Endothelial cell of umbilical vein (primary cell): ENCODE results near the gene SLC35E2B. TPM values are rescaled to one million over a fixed set of nuclear protein-coding genes. Genes with fewer than 3 reads are reported as not detected.

Experiments used
- BruUV-seq: library from RNA; stranded (reverse); fragments of 400-500 nt; replicated peaks from 2 replicates; lab custom pipeline; 2021; lab: Mats Ljungman, UMichigan
- CTCF ChIA-PET: fragments of 300-600, 350-600 bp; sonication (Branson Sonifier 250); formaldehyde crosslinking; loops from one replicate; lab custom pipeline; 2021; ENCODE audit warnings: antibody characterized with exemption, inconsistent platforms; lab: Charles Lee
- POLR2A ChIA-PET: fragments of 300-600, 350-600 bp; sonication (Branson Sonifier 250); formaldehyde crosslinking; loops from one replicate; lab custom pipeline; 2021; ENCODE audit warnings: antibody characterized with exemption, inconsistent platforms; lab: Charles Lee
- DNase-seq: peaks from one replicate; pipeline ENCODE4 v3.0.0-alpha.2; 2011; ENCODE audit warnings: low read depth, low spot score
- FAIRE-seq: peaks from 2 replicates; lab custom pipeline; 2011; peaks lifted over from hg19 to GRCh38; lab: Jason Lieb, UNC
- H2AFZ ChIP-seq: 2 replicates; pipeline ENCODE4 v1.6.0; 2012; ENCODE audit warnings: low read depth, low read length, control low read depth, inconsistent platforms
- H3K27ac ChIP-seq: 2 replicates; pipeline ENCODE4 v1.5.1; 2011; ENCODE audit warnings: low read depth, mild to moderate bottlenecking, control low read depth, low read length, moderate library complexity; ENCODE audit not compliant: insufficient read depth
- H3K27me3 ChIP-seq, 2 experiments: 2 replicates each; pipeline versions ENCODE4 v1.6.0 to v1.6.1; 2011; ENCODE audit warnings: low read length in 2 of 2, mixed read lengths in 1 of 2; ENCODE audit not compliant: control insufficient read depth in 2 of 2, insufficient read depth in 2 of 2
- H3K36me3 ChIP-seq, 2 experiments: 2 replicates in 1 of 2; 3 replicates in 1 of 2; pipeline ENCODE4 v1.5.1; 2011; ENCODE audit warnings: low read length in 2 of 2, mild to moderate bottlenecking in 1 of 2, moderate library complexity in 1 of 2; ENCODE audit not compliant: control insufficient read depth in 2 of 2, insufficient read depth in 2 of 2; ENCODE audit errors: extremely low read depth in 1 of 2
- H3K4me1 ChIP-seq: 3 replicates; pipeline ENCODE4 v1.5.1; 2011; ENCODE audit warnings: mild to moderate bottlenecking, low read length; ENCODE audit not compliant: control insufficient read depth, insufficient read depth; ENCODE audit errors: extremely low read depth
- H3K4me2 ChIP-seq: 2 replicates; pipeline ENCODE4 v1.6.1; 2011; ENCODE audit warnings: low read length, control low read depth, mixed read lengths; ENCODE audit not compliant: insufficient read depth
- H3K4me3 ChIP-seq, 3 experiments: fragments of 200-600 bp in 1 of 3; sonication (generic), shearing (Covaris generic) in 1 of 3; replicated peaks in 1 of 3; 2 replicates each; pipeline ENCODE4 v1.5.1; 2011 to 2016; ENCODE audit warnings: control low read depth in 3 of 3, low read length in 3 of 3, mild to moderate bottlenecking in 2 of 3, inconsistent platforms in 1 of 3, low read depth in 1 of 3, moderate library complexity in 1 of 3; ENCODE audit not compliant: insufficient read depth in 1 of 3
- H3K79me2 ChIP-seq: 2 replicates; pipeline ENCODE4 v1.6.0; 2012; ENCODE audit warnings: low read length, inconsistent platforms; ENCODE audit not compliant: control insufficient read depth, insufficient read depth
- H3K9ac ChIP-seq: replicated peaks from 2 replicates; pipeline ENCODE3; 2011; ENCODE audit warnings: low read length, control low read depth; ENCODE audit not compliant: insufficient read depth; ENCODE audit errors: extremely low read depth
- H3K9me1 ChIP-seq: replicated peaks from 3 replicates; pipeline ENCODE4 v1.6.0; 2011; ENCODE audit warnings: mild to moderate bottlenecking, low read length; ENCODE audit not compliant: control insufficient read depth, insufficient read depth; ENCODE audit errors: extremely low read depth
- H3K9me3 ChIP-seq: replicated peaks from 2 replicates; pipeline ENCODE4 v1.5.1; 2012; ENCODE audit warnings: low read length, inconsistent platforms; ENCODE audit not compliant: control insufficient read depth, insufficient read depth
- H4K20me1 ChIP-seq: replicated peaks from 2 replicates; pipeline ENCODE3; 2011; ENCODE audit warnings: mild to moderate bottlenecking, low read length; ENCODE audit not compliant: control insufficient read depth, insufficient read depth; ENCODE audit errors: extremely low read depth
- CTCF ChIP-seq, 2 donors: IDR thresholded peaks; 1 replicate in 1 of 2; 2 replicates in 1 of 2; pipeline ENCODE4 v1.5.1; 2011; ENCODE audit warnings: low read length in 2 of 2, mild to moderate bottlenecking in 2 of 2, moderate library complexity in 2 of 2, control low read depth in 1 of 2, inconsistent platforms in 1 of 2, low read depth in 1 of 2; ENCODE audit not compliant: insufficient read depth in 1 of 2; ENCODE audit errors: extremely low read depth in 1 of 2
- EZH2 ChIP-seq: IDR thresholded peaks from 2 replicates; pipeline ENCODE4 v1.6.1; 2012; ENCODE audit warnings: borderline replicate concordance, low read depth, mild to moderate bottlenecking, moderate library complexity, low read length, inconsistent platforms; ENCODE audit not compliant: severe bottlenecking
- FOS ChIP-seq: IDR thresholded peaks from 2 replicates; pipeline ENCODE4 v1.6.1; 2011; ENCODE audit warnings: mild to moderate bottlenecking, low read length, moderate library complexity, borderline replicate concordance; ENCODE audit not compliant: insufficient read depth
- GATA2 ChIP-seq: IDR thresholded peaks from 2 replicates; pipeline ENCODE4 v1.7.0; 2011; ENCODE audit warnings: low read depth, mild to moderate bottlenecking, moderate library complexity, mixed read lengths, low read length; ENCODE audit not compliant: insufficient read length, insufficient read depth
- JUN ChIP-seq: IDR thresholded peaks from 2 replicates; pipeline ENCODE4 v1.6.1; 2011; ENCODE audit warnings: borderline replicate concordance, low read depth; ENCODE audit not compliant: insufficient read length, insufficient read depth
- MAX ChIP-seq: IDR thresholded peaks from 2 replicates; pipeline ENCODE4 v1.6.1; 2011; ENCODE audit not compliant: insufficient read depth, insufficient read length
- MYC ChIP-seq: IDR thresholded peaks from one replicate; pipeline ENCODE4 v1.6.1; 2011; ENCODE audit warnings: mild to moderate bottlenecking, low read depth, low read length
- POLR2A ChIP-seq: IDR thresholded peaks from 2 replicates; pipeline ENCODE4 v1.6.1; 2012; ENCODE audit warnings: low read depth, mild to moderate bottlenecking, control low read depth, low read length
- POLR2AphosphoS5 ChIP-seq: IDR thresholded peaks from 2 replicates; pipeline ENCODE4 v1.6.1; 2012; ENCODE audit warnings: low read depth, mild to moderate bottlenecking, control low read depth, low read length, moderate library complexity; ENCODE audit not compliant: insufficient read depth
- dilution Hi-C: fragments of 300-500 bp; cut with MboI; formaldehyde crosslinking; loops from one replicate; pipeline ENCODE4 v1.15.0; 2019; ENCODE audit warnings: low sequenced_read_pairs; ENCODE audit not compliant: extremely low pct_ligation_motif_present
- intact Hi-C: fragments of 100-400 bp; cut with micrococcal nuclease; formaldehyde crosslinking; loops from one replicate; pipeline ENCODE4 v1.10.0; 2022
- polyA plus RNA-seq, 4 experiments: library from polyadenylated mRNA; depleted of rRNA in 3 of 4; stranded (reverse) in 3 of 4; unstranded in 1 of 4; fragments of >200 nt; gene quantifications; 2 replicates each; pipeline versions ENCODE4 v1.2.1 to v1.2.3, GENCODE V29; 2011 to 2012; ENCODE audit warnings: missing spikeins in 1 of 4
- total RNA-seq: library from RNA; stranded (reverse); gene quantifications from 2 replicates; pipeline ENCODE4 v1.2.3, GENCODE V29; 2021

SLC35E2B gene
- total and polyA plus RNA-seq, 2 donors (not counting 3 experiments of a cell fraction or from before 2014, with no cell fraction given) = 28.0 to 51.2 TPM

GRCh38 chr1:1669468-1670440 lies 22.8 kb downstream of the SLC35E2B start:
- TF ChIP-seq FOS (no peak), MYC (no peak), POLR2AphosphoS5 (no peak), GATA2 (no peak), CTCF (IDR thresholded peaks at IDR 0.05; ENCODE audit: extremely low read depth in 1 of 2, insufficient read depth in 1 of 2, low read depth in 1 of 2, low read length in 2 of 2) (no peak), EZH2 (no peak), MAX (no peak), JUN (no peak), POLR2A (no peak)
- intact Hi-C loops = no loop called here
- no peaks in the 10 kb centered on the region for H3K9me3 ChIP-seq
- ChIA-PET POLR2A (no interaction called here), CTCF (no interaction called here)
- H2AFZ ChIP-seq = no peak overlapping the region
- no peaks in the 10 kb centered on the region for H3K79me2 ChIP-seq
- H3K9ac ChIP-seq = no peak overlapping the region
- no peak overlapping the region for H3K27ac ChIP-seq
- no peaks in the 10 kb centered on the region for H4K20me1 ChIP-seq
- no TSS peak for BruUV-seq
- H3K4me1 ChIP-seq = no peaks in the 10 kb centered on the region
- no peaks in the 10 kb centered on the region for H3K9me1 ChIP-seq
- dilution Hi-C loops = no loop called here
- peaks cover 0 to 35% of the 10 kb centered on the region in 2 experiments for H3K36me3 ChIP-seq
- no peak for DNase-seq
- no peak for FAIRE-seq
- no peaks in the 10 kb centered on the region for H3K27me3 ChIP-seq
- no peak overlapping the region for H3K4me2 ChIP-seq
- no peak overlapping the region for H3K4me3 ChIP-seq
